ENCODE results near the gene TMEM255B.
"Not testable (repeated sequence)": the region's sequence is repeated elsewhere in the genome, so short reads cannot be mapped to it uniquely, and the experiment has no call there.

- not testable (repeated sequence) for TF ChIP-seq E2F4 (CRISPR knock-in tag; IDR thresholded peaks at IDR 0.05; ENCODE audit: borderline replicate concordance, low read depth); ZBTB21 (CRISPR knock-in tag; IDR thresholded peaks at IDR 0.05; ENCODE audit: borderline replicate concordance); ESRRA (CRISPR knock-in tag; IDR thresholded peaks at IDR 0.05; ENCODE audit: borderline replicate concordance); CTCF (IDR thresholded peaks at IDR 0.05); MAX (CRISPR knock-in tag; IDR thresholded peaks at IDR 0.05); IRF2 (CRISPR knock-in tag; IDR thresholded peaks at IDR 0.05; ENCODE audit: borderline replicate concordance, low read depth); SP1 (CRISPR knock-in tag; conservative IDR thresholded peaks at IDR 0.05); TEAD4 (CRISPR knock-in tag; IDR thresholded peaks at IDR 0.05)
These were observed 36.3 kb downstream of the TMEM255B start for GRCh38 chr13:113795362-113795761.
